D721Med (cell line): ENCODE data around the gene ARL13B.

ENCODE experiments used
- DNase-seq: peaks from one replicate; pipeline ENCODE4 v3.0.0; 2011; ENCODE audit warnings: low spot score; ENCODE audit not compliant: insufficient read length
- FAIRE-seq: peaks from 2 replicates; lab custom pipeline; 2011; peaks lifted over from hg19 to GRCh38; lab: Jason Lieb, UNC
- TF ChIP-seq, protein P1 (sequence below): IDR thresholded peaks from 2 replicates; pipeline ENCODE4 v1.5.1; 2012; ENCODE audit warnings: mild to moderate bottlenecking, control low read depth; ENCODE audit not compliant: insufficient read depth; ENCODE audit errors: missing control alignments

ARL13B gene

DNA sequence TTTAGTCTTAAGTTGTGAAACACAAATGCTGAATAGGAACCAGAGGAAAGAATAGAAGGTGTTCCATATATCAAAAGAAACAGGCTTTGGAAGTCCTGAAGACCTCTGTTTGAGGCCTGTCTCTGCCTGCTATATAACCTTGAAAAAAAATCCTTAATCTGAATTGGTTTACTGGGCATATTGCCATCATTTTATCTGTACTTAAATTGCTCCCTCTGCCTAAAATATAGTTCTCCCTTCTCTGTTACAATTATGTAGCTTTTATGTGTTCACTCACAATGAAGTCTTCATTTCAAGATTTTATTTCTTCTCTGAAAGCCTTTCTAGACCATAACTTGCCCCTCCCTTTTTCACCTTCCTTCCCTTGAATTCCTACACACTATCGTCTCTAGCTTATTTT lies 21.2 kb downstream of the ARL13B start:
- TF ChIP-seq, protein P1, sequence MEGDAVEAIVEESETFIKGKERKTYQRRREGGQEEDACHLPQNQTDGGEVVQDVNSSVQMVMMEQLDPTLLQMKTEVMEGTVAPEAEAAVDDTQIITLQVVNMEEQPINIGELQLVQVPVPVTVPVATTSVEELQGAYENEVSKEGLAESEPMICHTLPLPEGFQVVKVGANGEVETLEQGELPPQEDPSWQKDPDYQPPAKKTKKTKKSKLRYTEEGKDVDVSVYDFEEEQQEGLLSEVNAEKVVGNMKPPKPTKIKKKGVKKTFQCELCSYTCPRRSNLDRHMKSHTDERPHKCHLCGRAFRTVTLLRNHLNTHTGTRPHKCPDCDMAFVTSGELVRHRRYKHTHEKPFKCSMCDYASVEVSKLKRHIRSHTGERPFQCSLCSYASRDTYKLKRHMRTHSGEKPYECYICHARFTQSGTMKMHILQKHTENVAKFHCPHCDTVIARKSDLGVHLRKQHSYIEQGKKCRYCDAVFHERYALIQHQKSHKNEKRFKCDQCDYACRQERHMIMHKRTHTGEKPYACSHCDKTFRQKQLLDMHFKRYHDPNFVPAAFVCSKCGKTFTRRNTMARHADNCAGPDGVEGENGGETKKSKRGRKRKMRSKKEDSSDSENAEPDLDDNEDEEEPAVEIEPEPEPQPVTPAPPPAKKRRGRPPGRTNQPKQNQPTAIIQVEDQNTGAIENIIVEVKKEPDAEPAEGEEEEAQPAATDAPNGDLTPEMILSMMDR, result no peak
- DNase-seq (no peak), FAIRE-seq (no peak)

DNA sequence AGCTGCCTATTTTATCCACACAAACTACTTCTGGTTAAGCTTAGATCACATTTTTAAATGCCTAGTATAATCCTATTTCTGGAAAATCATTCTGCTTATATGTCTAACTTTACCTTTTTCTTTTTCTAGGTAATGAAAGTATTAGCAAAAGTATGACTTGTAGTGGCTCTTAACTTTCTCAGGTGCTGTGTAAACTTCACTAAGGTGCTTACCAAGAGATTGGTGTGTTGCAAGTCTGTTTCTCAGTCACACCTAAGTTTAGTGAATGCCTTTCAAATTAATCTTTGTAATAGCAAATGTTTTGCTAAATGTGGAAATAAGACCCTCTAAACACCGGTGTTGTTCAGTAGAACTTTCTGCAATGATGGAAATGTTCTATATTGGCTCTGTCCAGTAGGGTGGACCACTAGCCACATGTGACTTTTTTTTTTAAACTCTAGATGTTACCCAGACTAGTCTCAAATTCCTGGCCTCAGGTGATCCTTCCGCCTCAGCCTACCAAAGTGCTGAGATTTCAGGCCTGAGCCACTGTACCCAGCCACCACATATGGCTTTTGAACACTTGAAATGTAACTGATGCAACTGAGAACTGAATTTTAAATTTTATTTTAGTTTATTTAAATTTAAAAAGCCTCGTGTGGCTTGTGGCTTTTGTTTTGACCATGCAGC lies 22.0 kb downstream of the ARL13B start:
- FAIRE-seq, result no peak
- TF ChIP-seq, protein P1, result no peak

DNA sequence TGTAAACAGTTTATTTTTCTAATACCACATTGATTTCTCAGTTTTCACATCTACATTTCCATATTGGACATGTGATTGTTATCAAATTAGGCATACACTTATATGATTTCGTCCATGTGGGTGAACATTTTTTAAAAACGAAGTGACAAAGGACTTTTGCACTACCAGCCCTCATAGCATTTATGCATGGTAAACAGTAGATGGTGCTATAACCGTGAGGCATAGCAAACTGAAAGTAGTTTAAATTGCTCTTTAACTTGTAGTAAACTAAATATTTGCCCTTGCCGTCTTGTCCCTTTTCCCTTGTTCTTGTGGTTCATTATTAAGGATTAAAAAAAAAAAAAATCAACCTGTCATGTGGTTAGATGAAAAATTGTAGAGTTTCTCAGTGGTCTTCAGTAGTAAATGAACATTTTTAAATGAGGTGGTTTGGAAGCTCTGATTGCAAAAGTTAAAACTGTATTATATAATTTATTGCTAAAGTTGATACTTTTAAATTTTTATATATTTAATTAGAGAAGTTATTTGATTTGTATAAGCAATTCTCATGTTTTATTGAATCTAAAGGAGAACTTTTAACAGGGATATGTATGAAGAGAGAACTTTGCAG lies 24.5 kb downstream of the ARL13B start:
- FAIRE-seq (no peak), DNase-seq (no peak)
- TF ChIP-seq, protein P1, result peak; percentile 93

More for the DNA sequence above, 22.0 kb downstream of the ARL13B start:
- DNase-seq, result no peak

DNA sequence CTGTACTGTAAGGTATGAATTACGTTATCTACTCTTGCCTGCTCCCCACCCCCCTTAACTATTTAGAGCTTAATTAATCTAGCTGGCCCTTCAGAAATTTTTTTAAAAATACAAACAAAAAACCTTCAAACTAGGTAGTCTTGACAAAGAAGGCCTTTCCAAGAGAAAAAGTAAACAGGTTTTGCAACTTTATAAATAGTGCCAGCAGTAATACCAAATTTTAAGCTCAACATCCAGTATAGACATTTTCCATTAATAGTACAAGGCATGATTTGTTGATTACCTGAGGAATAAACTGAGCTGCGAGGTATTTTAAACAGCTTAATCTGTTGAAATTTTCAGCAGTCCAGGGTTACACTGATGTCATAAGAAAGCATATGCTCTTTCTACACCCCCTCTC lies 28.3 kb downstream of the ARL13B start:
- TF ChIP-seq, protein P1, result no peak
- no peak for FAIRE-seq
- DNase-seq, result no peak

DNA sequence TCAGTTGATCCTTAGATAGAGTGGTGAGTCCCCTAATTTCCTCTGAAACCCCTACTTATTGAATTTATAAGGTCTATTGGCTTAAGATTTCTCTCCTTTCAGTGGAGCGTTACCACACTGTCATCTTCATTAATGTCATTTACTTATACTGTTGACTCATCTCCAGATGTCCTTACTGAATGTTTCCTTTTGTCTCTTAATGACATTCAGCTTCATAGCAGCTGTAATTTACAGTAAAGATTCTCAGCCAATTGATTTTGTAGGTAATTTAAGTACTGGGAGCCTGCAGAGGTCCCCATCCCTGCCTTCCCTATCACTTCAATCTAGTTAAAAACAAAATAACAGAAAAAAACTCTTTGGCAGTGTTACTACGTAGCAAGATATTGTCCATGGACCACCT lies 29.7 kb downstream of the ARL13B start:
- TF ChIP-seq, protein P1, result no peak
- DNase-seq, result no peak
- no peak for FAIRE-seq

DNA sequence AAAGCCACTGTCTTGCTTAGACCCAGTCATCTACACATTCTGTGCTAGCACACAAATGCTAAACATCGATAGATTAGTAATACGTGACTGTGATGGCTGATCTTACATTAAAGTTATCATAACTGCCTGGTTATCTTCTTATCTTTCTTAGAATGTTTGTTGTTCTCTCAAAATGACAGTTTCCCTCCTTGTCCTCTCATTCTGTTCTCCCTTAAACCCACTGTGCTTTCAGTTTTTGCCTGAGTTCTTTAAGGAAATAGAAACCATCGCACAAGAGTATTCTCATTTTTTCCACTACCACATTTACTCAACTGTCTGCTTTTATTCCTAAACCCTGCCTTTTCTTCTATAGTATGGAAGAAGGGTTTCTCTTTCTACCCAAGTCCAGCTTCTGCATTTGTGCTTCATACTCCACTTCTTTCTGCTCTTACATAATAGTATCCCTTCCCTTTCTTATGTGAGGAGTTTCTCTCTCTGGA lies 31.3 kb downstream of the ARL13B start:
- FAIRE-seq, result no peak
- TF ChIP-seq, protein P1, result no peak

DNA sequence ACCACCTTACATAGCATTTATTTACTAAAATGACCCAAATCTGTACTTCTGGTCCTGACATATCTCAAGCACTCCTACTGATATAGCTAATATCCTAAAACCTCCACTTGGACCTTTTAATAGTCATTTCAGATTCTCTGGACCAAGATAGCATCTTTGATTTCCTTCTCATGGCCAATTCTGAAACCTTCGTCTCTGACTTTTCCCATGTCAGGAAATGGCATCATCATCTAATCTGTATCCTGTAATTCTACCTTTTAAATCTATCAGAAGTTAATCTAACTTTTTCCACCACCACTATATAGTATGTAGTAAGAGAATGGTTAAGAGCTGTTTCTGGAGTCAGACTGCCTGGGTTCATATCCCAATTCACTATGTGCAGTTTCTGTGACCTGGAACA lies 32.2 kb downstream of the ARL13B start:
- no peak for FAIRE-seq
- TF ChIP-seq, protein P1, result no peak
- no peak for DNase-seq

More for the DNA sequence above, 31.3 kb downstream of the ARL13B start:
- no peak for DNase-seq
